PC-9 (cell line): ENCODE measurements around the gene ARHGEF17.

Source experiments
- CTCF ChIP-seq: fragments of 200-600 bp; sonication (generic); conservative IDR thresholded peaks from 2 replicates; pipeline ENCODE4 v1.6.1; 2017; ENCODE audit warnings: mixed run types, antibody characterized with exemption, mild to moderate bottlenecking, moderate library complexity
- EZH2 ChIP-seq: fragments of 200-600 bp; sonication (generic); IDR thresholded peaks from 2 replicates; pipeline ENCODE4 v1.8.0; 2017; ENCODE audit warnings: antibody characterized with exemption, low read depth

GRCh38 chr11:73308961-73309919 is 1.2 kb downstream of the ARHGEF17 start:
- TF ChIP-seq CTCF (no peak), EZH2 (no peak)
